ENCODE data around the gene DISP1. TPM values are rescaled to one million over a fixed set of nuclear protein-coding genes. Genes with fewer than 3 reads are reported as not detected.
"Not testable (repeated sequence)": the region's sequence is repeated elsewhere in the genome, so short reads cannot be mapped to it uniquely, and the experiment has no call there.

Gene DISP1
- polyA plus RNA-seq, 3 donors = 14.6 to 15.7 (median 14.7) TPM

GRCh38 chr1:222850550-222850949, 35.7 kb downstream of the DISP1 start:
- DNase-seq (ENCODE audit: low read depth in 3 of 3, low spot score in 2 of 3) = not testable (repeated sequence)

DNA sequence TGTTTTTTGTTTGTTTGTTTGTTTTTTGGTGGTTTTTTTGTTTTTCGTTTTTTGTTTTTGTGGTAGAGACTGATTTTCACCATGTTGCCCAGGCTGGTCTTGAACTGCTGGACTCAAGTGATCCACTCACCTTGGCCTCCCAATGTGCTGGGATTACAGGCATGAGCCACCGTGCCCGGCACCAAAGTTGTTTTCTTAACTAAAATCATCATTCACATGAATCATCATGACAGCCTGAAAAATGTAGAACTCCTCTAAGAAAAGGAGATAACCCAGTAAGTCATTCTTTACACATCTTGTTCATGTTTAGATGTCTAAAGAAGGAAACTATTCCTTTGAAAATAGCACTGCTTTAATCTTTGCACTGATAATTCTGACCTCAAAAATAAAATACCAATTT, 37.5 kb downstream of the DISP1 start:
- no peak for DNase-seq (ENCODE audit: low read depth in 3 of 3, low spot score in 2 of 3)

DNA sequence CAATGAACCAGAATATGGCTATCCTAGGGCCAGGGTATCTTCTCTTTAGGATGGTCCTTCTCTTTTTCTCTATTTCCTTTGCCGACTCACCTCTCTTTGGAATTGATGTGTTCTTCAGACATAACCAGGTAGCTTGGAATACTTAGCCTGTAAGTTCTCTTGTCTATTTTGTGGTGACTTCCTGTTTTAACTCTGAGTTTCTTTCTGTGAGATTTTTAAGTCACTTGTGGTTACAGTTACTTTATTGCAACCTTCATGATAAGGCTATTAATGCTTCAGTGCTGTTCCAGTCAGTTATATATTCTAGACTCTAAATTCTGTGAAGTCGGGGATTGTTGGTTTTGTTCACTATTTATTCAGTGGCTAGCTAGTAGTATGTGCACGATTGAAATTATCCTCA, 46.2 kb downstream of the DISP1 start:
- DNase-seq (ENCODE audit: low read depth in 3 of 3, low spot score in 2 of 3) = no peak

Other genes starting within 250 kb of the DISP1 start
- gene TAF1A, start 225.1 kb upstream of the DISP1 start, polyA plus RNA-seq (ENCODE audit: insufficient read length in 3 of 3) = 10 to 100 TPM; 14.6 to 16.1 (median 15.6) TPM
- 10 to 100 TPM; 65.7 to 78.4 (median 68.8) TPM for gene MIA3, start 196.9 kb upstream of the DISP1 start, polyA plus RNA-seq (ENCODE audit: insufficient read length in 3 of 3)
- gene AIDA, start 102.5 kb upstream of the DISP1 start, polyA plus RNA-seq (ENCODE audit: insufficient read length in 3 of 3) = 10 to 100 TPM; 73.9 to 76.5 (median 75.0) TPM
- gene BROX, start 102.5 kb upstream of the DISP1 start, polyA plus RNA-seq (ENCODE audit: insufficient read length in 3 of 3) = 10 to 100 TPM; 41.6 to 47.6 (median 45.2) TPM
- gene FAM177B, start 77.8 kb upstream of the DISP1 start, polyA plus RNA-seq (ENCODE audit: insufficient read length in 3 of 3) = under 1 TPM in 1 of 3 donors, not detected in 2; 0.10 TPM